Activated CD4-positive, alpha-beta T cell treated with anti-CD3 and anti-CD28 coated beads for 24 hours (primary cell): ENCODE data around the gene PHB1.
"Not testable (repeated sequence)": the region's sequence is repeated elsewhere in the genome, so short reads cannot be mapped to it uniquely, and the experiment has no call there.

ENCODE experiments used
- DNase-seq, 2 donors: peaks; one replicate each; pipeline ENCODE4 v3.0.0-alpha.2; 2020; ENCODE audit warnings: low read depth in 2 of 2

The PHB1 gene

GRCh38 chr17:49406421-49407061 lies 8.1 kb downstream of the PHB1 start:
- DNase-seq = no peak

GRCh38 chr17:49404906-49405305 lies 9.8 kb downstream of the PHB1 start:
- no peak for DNase-seq

- DNase-seq = no peak
Measured at GRCh38 chr17:49404361-49404760, 10.3 kb downstream of the PHB1 start.

- DNase-seq = no peak
Measured at GRCh38 chr17:49403514-49404289, 11.0 kb downstream of the PHB1 start.

GRCh38 chr17:49402706-49403105 lies 12.0 kb downstream of the PHB1 start:
- no peak for DNase-seq

- DNase-seq = no peak
Measured at GRCh38 chr17:49401971-49402611, 12.6 kb downstream of the PHB1 start.

- DNase-seq = no peak
Measured at GRCh38 chr17:49399995-49400394, 14.7 kb downstream of the PHB1 start.

- DNase-seq = no peak
Measured at GRCh38 chr17:49397586-49397985, 17.1 kb downstream of the PHB1 start.

GRCh38 chr17:49393491-49394255 lies 21.0 kb downstream of the PHB1 start:
- no peak for DNase-seq

GRCh38 chr17:49390548-49391324 lies 23.9 kb downstream of the PHB1 start:
- DNase-seq = no peak

GRCh38 chr17:49389514-49390347 lies 25.0 kb downstream of the PHB1 start:
- DNase-seq = not testable (repeated sequence)

GRCh38 chr17:49388692-49389513 lies 25.8 kb downstream of the PHB1 start:
- no peak for DNase-seq

- DNase-seq = no peak
Measured at GRCh38 chr17:49388290-49388640, 26.4 kb downstream of the PHB1 start.

- DNase-seq = no peak
Measured at GRCh38 chr17:49387498-49388289, 27.0 kb downstream of the PHB1 start.

- DNase-seq = no peak
Measured at GRCh38 chr17:49386373-49386772, 28.3 kb downstream of the PHB1 start.

- DNase-seq = no peak
Measured at GRCh38 chr17:49384951-49385350, 29.7 kb downstream of the PHB1 start.

- no peak for DNase-seq
Measured at GRCh38 chr17:49383060-49383459, 31.6 kb downstream of the PHB1 start.

GRCh38 chr17:49382556-49382955 lies 32.1 kb downstream of the PHB1 start:
- DNase-seq = no peak

- DNase-seq = no peak
Measured at GRCh38 chr17:49381793-49382192, 32.9 kb downstream of the PHB1 start.
